Hepatic stellate cell (primary cell): ENCODE data around the gene ACBD6.

Experiments
- DNase-seq: peaks from one replicate; pipeline ENCODE4 v3.0.0; 2011; ENCODE audit warnings: low spot score

The ACBD6 gene

DNA sequence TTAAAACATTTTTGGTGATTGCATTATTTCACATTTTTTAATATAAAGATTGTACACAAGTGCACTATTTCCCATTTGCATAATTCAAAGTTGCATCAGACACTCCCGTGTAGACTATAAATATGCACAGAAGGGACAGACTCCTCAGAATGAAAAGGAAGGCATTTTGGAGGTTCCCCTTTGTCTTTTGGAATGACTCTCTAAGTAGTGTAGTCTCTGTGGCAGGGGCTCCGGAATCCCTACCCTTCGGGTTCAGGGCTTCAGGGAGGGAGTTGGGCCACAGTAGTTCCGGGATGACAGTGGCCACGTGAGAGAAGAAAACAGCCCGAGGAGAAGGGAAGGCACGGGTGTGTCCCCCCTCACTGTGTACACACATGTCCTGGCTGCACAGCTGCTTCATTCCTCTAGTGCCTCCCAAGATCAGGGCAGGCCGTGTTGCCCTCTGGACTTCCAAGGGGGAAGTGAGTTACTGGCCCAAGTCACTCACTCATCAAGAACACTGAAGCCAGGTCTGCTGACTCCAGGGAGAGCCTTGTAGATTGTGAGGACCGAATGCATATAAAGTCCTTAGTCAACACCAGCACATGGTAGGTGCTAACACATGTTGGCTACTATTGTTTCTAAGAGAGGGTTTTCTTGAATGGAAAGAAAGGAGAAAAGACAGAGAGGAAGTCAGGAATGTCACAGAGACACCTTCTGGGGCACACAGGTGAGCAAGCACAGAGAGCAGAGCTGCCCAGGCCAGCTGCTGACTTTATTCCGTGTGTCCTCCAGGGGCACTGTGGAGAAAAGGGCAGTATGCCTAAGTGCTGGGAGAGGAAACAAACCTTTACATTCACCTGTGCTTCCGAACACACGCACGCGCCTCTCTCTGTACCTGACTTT, 232.5 kb downstream of the ACBD6 start:
- no peak for DNase-seq

DNA sequence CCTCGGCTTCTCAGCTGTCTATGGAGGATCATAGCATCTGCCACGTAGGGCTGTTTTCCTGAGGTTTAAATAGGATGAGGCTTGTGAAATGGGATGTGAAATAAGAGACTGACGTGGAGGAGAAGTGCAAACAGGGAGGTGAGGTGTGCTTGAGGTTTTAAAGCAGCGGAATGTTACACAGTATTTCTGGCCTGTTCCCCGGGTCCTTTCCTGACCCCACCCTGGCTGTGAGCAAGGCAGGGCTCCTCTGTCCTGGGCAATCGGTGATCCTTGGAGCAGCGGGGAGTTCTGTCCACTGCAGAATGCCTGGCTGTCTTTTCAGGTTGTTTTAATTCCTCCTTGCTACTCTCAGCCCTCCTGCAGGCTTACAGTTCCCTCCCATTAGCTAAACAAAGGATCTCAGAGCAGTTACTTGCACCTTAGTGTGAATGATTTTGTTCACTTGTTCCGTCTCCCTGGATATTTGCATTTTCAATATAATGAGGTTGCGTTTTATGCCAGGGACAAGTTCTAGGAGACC, 233.8 kb downstream of the ACBD6 start:
- no peak for DNase-seq

DNA sequence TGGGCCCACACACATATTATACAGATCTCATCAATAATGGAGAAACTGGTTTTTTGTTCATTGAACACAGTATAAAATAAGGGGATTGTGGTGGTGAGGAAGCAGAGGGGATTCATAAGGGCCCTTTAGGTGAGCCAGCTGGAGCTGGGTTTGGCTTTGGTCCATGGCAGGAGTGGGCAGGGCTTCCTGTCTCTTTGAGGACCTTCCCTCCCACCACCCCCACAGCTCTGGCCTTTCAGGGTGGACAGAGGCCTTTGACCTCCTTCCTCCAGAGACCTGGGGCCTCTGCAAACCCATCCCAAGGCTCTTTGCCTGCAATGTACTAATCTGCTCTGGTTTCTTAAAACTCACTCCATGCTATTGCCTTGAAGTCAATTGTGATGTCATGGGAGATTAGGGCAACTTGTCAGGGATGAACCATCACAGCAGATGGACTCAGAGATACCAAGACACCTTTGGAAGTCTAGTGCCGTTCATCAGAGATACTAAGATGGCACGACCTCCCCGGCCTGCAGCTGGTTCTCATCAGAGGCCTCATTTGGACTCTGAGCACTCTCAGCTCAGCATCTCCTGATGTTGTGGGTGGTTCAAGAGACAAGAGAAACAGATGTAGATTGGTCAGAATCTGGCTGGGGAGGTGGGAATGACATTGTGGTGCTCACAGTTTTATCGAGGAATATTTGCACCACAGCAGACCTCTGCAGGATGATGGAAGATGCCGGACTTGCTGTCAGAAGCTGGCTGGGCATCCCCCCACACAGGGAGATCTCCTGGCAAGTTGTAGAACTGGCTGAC, 234.4 kb downstream of the ACBD6 start:
- DNase-seq: no peak

DNA sequence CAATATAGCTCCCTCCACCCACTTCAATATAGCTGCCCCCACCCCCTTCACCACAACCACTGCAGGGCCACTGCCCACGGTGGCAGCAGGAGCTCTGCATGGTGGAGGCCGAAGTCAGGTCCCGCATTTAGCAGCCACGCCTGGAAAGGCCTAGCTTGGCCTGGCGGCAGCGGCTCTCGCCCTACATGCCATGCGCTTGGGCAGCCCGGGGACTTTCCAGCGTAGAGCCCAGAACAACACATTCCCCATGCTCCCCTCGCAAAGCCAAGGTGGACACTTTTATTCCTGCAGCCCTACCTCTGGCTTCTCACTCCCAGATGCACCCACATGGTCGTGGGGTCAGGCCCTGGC, 235.2 kb downstream of the ACBD6 start:
- DNase-seq: no peak

DNA sequence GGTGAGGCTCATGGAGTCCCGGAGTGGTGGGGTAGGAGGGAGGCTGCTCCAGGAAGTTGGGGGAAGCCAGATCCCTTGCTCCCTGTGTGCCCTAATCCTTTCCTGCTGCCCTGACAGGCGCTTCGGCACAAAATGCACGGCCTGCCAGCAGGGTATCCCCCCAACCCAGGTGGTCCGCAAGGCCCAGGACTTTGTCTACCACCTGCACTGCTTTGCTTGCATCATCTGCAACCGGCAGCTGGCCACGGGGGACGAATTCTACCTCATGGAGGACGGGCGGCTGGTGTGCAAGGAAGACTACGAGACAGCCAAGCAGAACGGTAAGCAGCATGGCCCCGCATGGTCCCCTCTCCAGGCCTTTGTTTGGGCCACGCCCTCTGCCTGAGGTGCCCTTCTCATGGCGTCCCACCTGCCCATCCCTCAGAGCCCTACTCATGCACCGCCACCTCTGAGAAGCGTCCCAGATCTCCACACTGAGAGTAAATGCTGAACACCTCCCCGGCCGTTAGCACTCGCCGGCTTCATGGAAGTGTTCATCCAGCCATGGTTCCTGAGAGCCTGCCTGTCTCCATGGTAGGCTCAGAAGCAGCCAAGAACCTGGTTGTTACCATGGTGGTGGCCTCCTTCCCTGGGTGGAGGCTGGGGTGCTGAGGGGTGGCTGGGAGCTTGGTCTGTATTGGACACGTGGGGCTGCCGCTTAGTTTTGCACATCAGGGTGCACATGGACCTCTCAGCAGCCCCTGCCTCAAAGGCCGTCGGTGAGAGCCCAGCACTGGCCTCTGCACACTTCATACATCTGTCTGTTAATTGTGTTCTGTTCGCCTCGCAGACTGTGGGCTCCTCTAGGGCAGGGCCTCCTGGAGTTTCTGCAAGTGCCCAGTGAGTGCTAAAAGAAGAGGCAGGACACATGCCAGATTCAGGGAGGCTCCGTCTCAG, 235.8 kb downstream of the ACBD6 start:
- DNase-seq: no peak

DNA sequence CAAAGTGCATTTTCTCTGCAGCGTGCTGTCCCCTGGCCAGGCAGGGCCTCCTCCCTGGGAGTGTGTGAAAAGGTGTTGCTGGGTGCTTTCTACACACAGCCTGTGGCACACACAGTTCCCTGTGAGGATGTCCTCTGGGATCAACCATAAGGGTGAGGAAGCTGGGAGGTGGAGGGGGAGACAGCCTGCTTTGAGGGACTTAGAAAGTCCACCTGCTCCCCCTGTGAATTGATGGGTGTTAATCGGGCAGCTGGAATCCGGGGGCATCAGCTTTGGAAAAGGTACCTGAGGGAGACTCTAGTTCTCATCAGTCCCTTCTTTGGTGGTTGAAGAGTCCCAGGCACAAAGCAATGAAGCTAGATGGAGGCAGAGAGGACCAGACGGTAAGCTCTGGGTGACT, 236.5 kb downstream of the ACBD6 start:
- no peak for DNase-seq

DNA sequence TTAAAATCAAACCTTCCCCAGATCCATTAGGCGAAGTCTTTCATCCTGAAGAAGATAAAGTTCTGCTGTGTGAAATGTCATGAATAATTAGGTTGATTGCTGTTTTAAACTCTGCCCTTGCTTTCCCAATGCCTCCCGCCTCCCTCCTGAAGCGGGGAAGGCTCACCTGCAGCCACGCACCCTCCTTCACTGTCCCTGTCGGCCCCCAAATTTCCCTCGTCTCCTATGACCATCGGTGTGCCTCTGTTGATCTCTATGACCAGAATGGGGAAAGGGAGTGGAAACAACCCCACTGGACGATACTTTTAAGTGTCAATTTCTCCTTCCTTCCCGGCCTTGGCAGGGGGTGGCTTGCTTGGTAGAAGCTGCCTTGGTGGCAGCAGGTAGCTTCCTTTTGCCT, 237.2 kb downstream of the ACBD6 start:
- DNase-seq: no peak

DNA sequence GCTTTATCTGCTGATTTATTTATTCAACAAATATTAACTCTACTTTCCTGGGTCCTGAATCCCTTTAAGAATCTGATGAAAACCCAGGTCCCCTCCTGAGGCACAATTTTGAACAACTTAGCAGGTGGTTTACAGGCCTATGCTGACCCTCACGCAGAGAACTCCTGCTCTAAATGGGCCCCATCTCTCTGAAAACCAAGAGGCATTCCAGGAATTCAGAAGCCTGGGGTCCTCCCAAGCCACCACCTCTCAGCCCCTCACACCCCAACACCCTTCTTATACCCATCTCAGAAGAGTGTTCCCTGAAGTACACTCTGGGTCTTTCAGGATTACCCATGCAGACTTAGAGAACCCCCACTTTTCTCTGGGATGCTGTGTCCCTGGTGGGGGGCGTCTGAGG, 237.8 kb downstream of the ACBD6 start:
- no peak for DNase-seq

DNA sequence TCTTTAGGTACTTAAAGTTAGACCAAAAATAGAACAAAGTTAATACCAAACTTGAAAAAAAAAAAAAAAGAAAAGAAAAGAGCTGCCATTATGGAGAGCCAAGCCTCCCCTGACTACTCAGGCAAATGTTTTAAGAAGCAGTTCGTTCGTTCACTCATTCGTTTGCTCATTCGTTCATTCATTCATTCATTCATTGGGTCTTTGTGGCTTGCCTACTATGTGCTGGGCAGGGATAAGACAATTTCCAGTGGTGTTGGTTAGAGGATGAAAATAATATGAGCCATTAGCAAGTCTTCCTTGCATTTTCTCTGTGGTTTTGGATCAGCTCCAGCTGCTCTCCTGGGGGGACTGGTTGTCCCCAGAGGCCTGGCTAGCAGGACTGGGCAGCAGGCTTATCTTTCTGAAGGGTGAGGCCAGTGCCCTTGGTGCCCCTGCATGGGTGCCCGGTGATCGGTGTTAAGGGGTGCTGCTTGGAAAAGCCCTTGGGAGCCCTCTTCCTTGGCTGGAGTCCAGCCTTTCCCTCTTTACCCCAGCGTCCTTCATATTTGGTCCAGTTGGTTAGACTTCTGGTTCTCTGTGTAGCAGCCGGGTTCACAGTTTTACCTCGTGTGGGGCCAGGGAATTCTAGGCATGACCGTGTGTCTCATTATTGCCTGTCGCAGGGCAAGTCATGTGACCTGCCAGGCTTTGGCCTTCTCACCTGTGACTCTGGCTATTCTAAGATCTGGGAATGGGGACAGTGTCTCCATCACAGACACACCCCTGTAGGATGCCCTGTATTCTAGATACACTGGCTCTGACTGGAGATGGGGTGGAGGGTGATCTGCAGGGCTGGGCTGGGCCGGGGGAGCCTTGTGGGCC, 239.5 kb downstream of the ACBD6 start:
- no peak for DNase-seq

DNA sequence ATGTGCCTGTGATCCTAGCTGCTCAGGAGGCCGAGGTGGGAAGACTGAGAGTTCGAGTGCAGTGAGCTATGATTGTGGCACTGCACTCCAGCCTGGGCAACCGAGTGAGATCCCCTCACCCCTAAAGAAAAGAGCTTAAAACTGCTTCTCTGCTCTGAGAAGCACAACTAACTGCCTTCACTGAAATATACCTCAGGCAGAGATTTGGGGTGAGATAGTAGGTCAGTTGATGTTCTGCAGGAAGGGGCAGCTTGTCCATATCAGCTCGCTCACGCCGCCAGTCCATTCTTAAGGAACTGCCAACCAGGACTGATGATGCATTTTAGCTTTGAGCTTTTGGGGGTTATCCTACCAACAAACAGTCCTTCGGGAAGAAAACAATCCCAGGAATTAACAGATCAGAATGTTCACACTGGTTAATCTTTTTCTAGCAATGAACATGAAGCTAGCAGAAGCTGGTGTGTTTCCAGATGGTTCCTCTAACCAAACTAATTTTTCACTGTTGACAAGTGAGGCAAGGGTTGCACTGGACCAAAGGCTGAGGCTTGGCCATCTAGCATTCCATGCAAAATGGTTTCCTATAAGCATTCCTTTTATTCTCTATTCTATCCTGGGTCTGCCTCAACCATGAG, 240.7 kb downstream of the ACBD6 start:
- DNase-seq: no peak

DNA sequence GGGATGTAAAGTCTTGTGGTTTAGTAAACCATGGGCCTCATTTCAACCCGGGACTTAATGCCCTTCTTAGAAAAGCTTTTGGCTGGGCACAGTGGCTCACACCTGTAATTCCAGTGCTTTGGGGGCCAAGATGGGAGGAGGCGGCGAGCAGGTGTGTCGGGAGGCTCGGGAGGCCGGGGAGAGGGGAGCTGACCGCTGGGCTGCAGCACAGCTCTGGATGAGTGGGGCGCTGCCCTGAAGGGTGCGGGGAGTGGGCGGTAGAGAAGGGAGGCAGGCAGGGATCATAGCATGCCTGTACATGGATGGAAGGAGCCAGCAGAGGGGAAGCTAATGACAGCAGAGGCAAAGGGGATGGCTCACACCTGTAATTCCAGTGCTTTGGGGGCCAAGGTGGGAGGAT, 241.3 kb downstream of the ACBD6 start:
- DNase-seq: no peak

DNA sequence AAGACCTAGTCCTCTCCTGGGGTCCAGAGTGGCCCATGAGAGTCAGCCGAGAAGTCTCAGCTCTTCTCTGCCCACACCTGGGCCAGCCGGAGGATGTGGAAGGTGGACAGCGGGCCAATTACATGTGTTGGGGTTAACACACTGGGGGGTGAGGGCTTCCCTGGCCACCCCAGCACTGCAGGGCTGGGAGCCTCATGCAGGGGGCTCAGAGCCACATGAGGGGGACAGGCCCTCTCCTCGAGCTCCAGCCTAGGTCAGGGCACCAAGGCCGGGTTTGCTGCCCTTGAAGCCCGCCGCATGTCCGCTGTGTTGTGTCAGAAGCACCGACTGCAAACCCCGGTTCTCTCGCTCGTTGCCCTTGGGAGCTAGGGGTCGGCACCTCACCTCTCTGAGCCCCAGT, 241.8 kb downstream of the ACBD6 start:
- DNase-seq: no peak

DNA sequence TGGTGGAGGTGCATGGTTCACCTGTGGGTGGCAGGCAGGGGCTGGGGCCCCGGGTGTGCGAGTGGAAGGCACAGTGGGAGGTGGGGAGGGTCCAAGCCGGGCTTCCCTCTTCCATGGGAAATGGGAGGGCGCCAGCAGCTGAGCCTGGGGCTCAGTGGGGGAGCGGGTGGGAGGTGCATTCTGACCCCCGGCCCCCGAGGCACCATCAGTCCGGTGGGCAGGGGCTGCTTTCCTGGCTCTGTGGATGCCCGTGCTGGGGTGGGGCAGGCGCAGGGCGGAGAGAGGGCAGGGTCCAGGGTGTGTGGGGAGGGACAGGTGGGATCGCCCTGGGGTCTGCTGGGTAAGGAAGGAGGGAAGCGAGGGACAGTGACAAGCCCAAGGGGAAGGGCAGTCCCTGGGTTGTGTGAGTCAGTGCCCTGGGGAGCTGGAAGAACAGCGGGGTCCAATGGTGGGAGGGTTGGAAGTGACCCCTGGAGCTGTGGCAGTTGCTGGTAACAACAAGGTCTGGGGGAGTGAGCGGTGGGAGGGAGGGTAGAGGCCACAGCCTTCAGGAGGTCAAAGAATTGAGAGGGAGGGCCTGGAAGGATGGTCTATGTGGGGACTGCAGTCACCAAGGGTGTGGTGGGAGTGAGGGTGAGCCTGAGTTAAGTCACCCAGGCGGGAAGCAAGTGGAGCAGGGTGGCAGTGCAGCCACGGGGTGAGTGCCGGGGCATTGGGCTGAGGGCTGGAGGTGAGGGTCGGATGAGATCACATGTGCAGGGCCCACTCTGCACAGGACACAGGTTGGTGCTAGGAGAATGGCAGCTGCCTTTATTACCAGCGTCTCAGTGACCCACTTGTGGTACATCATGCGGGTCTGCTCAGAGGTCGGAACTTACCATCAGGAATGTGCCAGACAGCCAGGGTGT, 242.7 kb downstream of the ACBD6 start:
- DNase-seq: no peak

DNA sequence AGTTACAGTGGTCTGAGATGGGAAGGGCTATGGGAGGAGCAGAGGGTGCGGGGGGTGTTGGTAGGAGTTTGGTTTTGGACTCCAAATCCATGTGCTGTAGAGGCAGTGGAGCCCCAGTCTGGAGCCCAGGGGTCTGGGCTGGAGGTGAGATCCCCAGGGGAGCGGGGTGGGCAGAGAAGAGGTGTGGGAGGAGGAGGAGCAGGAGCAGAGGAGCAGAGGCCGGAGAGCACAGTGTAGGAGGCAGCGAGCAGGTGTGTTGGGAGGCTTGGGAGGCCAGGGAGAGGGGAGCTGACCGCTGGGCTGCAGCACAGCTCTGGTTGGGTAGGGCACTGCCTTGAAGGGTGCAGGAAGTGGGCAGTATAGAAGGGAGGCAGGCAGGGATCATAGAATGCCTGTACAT, 243.4 kb downstream of the ACBD6 start:
- DNase-seq: no peak

DNA sequence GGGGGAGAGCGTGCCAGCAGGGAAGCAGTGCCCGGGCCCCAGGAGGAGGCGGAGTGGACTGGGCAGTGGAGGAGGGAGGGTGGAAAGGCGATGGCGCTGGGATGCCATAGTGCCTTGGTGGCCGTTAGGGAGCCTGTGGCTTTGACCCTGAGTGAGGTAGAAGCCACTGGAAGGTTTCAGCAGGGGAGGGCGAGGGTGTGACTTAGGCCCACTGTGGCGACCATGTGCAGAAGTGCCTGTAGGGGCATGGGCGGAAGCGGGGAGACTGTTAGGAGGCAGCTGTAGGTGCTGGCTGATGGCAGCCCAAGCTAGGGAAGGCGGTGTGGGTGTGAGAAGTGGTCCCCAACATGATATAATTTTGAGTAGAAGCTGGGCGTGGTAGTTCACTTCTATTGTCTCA, 244.1 kb downstream of the ACBD6 start:
- no peak for DNase-seq

DNA sequence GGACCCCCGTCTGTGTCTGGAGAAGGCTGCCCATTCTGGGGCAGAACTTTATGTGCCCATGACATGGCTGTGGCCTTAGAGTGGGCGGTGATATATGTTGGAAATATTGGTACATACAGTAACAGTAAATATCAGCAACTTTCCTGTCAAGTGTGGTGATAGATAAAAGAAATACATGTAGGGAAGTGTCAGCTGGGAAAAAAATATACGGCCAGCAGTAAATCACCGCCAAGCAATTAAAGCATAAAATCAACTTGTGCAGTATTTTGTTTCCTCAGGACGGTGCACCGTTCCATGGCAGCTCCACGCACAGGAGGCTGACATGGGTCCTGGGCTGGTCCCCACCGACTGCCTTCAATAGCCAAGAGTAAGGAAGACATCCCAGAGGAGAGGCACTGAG, 244.9 kb downstream of the ACBD6 start:
- DNase-seq: no peak

DNA sequence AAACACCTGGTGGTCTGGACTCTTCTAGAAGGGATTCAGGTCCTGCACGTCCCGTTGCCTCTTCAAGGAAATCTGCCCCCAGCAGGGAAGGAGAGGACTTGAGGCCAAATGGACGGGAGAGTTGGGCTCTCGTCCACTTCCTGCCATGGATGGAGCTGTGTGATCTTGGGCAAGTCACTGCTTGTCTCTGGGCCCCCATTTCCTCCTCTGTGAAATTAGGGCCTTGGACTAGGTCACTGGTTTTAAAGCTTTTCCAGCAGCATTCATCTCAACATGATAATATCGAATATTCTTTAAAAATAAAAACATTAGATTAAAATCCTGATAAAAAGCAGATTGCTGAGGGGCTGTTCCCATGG, 245.4 kb downstream of the ACBD6 start:
- DNase-seq: no peak

DNA sequence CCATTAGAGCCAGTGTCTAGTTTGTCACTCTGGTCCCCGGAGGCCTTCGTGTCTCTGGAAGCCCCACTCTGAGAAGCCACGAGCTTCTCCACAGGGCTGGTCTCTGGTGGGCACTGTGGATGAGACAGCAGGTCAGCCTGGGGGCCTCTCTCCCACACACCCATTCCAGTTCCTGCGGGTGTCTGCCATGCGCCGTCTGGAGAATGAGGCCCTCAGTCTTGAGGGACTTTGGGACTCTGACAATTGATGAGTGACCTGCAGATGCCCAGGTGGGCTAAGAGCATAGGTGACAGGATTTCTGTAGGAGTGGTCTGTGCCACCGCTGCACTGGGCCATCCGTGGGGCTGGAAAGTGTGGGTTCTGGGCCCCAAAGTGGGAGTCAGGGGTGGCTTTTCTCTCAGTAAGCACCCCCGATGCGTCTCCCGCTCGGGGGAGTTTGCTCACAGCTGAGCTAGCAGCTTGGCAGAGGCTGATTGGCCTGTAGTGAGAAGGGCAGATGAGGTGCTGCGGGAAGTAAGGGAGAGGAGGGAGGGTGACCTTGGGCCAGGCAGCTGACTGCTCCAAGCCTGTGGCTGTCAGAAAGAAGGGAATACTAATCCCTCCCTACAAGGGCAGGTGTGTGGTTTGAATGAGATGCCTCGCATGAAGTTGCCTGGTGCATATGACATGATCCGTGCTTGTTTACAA, 245.9 kb downstream of the ACBD6 start:
- no peak for DNase-seq
